ENCODE results near the gene CCT8.
A peak's percentile ranks its signal among the peaks of the same experiment; 100 is the strongest.

The CCT8 gene

GRCh38 chr21:29073222-29074006 is at the start of gene CCT8:
CCT8 (minus strand) TSS chr21:29073648; CDS start chr21:29073590, 58 bp downstream.
- peak; percentile 99 for DNase-seq

- DNase-seq, result no peak
Measured at GRCh38 chr21:29121759-29122158, 48.3 kb upstream of the CCT8 start.

GRCh38 chr21:29117372-29117955 is 44.0 kb upstream of the CCT8 start:
- DNase-seq, result no peak

GRCh38 chr21:29115899-29116298 is 42.5 kb upstream of the CCT8 start:
- no peak for DNase-seq

GRCh38 chr21:29114765-29115500 is 41.5 kb upstream of the CCT8 start:
- no peak for DNase-seq

GRCh38 chr21:29105218-29105617 is 31.8 kb upstream of the CCT8 start:
- no peak for DNase-seq

GRCh38 chr21:29104239-29104708 is 30.8 kb upstream of the CCT8 start:
- no peak for DNase-seq

GRCh38 chr21:29102791-29103257 is 29.4 kb upstream of the CCT8 start:
- DNase-seq, result no peak

- DNase-seq, result no peak
Measured at GRCh38 chr21:29098156-29098555, 24.7 kb upstream of the CCT8 start.

GRCh38 chr21:29096218-29097015 is 23.0 kb upstream of the CCT8 start:
- no peak for DNase-seq

- no peak for DNase-seq
Measured at GRCh38 chr21:29092102-29092959, 18.9 kb upstream of the CCT8 start.

GRCh38 chr21:29091033-29091432 is 17.6 kb upstream of the CCT8 start:
- DNase-seq, result no peak

- DNase-seq, result no peak
Measured at GRCh38 chr21:29085106-29085752, 11.8 kb upstream of the CCT8 start.

GRCh38 chr21:29084372-29084771 is 10.9 kb upstream of the CCT8 start:
- no peak for DNase-seq

GRCh38 chr21:29083306-29083705 is 9.9 kb upstream of the CCT8 start:
- DNase-seq, result no peak

GRCh38 chr21:29082046-29082815 is 8.8 kb upstream of the CCT8 start:
- no peak for DNase-seq

GRCh38 chr21:29080454-29080941 is 7.0 kb upstream of the CCT8 start:
- DNase-seq, result no peak

- peak; percentile 78 for DNase-seq
Measured at GRCh38 chr21:29078869-29079767, 5.7 kb upstream of the CCT8 start.

- DNase-seq, result peak; percentile 12
Measured at GRCh38 chr21:29077651-29078090, 4.2 kb upstream of the CCT8 start.
